GM18505 (cell line): ENCODE results near the gene EDC4.
"Not testable (repeated sequence)": the region's sequence is repeated elsewhere in the genome, so short reads cannot be mapped to it uniquely, and the experiment has no call there.

Experiments
- ATAC-seq: cut with Tn5 transposase; IDR thresholded peaks from one replicate; pipeline ENCODE4 v1.9.1; 2021; ENCODE audit not compliant: unreplicated experiment
- POLR2A ChIP-seq: IDR thresholded peaks from 4 replicates; pipeline ENCODE4 v1.6.1; 2011; ENCODE audit warnings: borderline replicate concordance; ENCODE audit not compliant: insufficient read depth, insufficient read length; ENCODE audit errors: extremely low read depth

Gene EDC4

GRCh38 chr16:67857547-67858233 lies 15.2 kb upstream of the EDC4 start:
- no peak for ATAC-seq
- no peak for TF ChIP-seq POLR2A

GRCh38 chr16:67858500-67858899 lies 14.4 kb upstream of the EDC4 start:
- TF ChIP-seq POLR2A: no peak

GRCh38 chr16:67860589-67861398 lies 12.1 kb upstream of the EDC4 start:
- TF ChIP-seq POLR2A: no peak
- ATAC-seq: no peak

More at GRCh38 chr16:67858500-67858899, 14.4 kb upstream of the EDC4 start:
- ATAC-seq: no peak

GRCh38 chr16:67861877-67862276 lies 11.0 kb upstream of the EDC4 start:
- TF ChIP-seq POLR2A: no peak

GRCh38 chr16:67862623-67863583 lies 9.9 kb upstream of the EDC4 start:
- ATAC-seq: no peak
- no peak for TF ChIP-seq POLR2A

More at GRCh38 chr16:67861877-67862276, 11.0 kb upstream of the EDC4 start:
- no peak for ATAC-seq

GRCh38 chr16:67864044-67864443 lies 8.8 kb upstream of the EDC4 start:
- not testable (repeated sequence) for ATAC-seq

GRCh38 chr16:67864594-67864993 lies 8.3 kb upstream of the EDC4 start:
- no peak for TF ChIP-seq POLR2A
- no peak for ATAC-seq

- no peak for TF ChIP-seq POLR2A
These were observed 7.5 kb upstream of the EDC4 start for GRCh38 chr16:67865318-67865717.

GRCh38 chr16:67868290-67868689 lies 4.6 kb upstream of the EDC4 start:
- no peak for ATAC-seq
- no peak for TF ChIP-seq POLR2A

More at GRCh38 chr16:67865318-67865717, 7.5 kb upstream of the EDC4 start:
- no peak for ATAC-seq

GRCh38 chr16:67869653-67870052 lies 3.2 kb upstream of the EDC4 start:
- no peak for TF ChIP-seq POLR2A
- ATAC-seq: no peak

GRCh38 chr16:67871256-67871655 lies 1.6 kb upstream of the EDC4 start:
- no peak for ATAC-seq
- TF ChIP-seq POLR2A: no peak

- ATAC-seq: no peak
- TF ChIP-seq POLR2A: no peak
These were observed 671 bp upstream of the EDC4 start for GRCh38 chr16:67872131-67872630.
